GM20431 (cell line): ENCODE results near the gene TRMT1.

ENCODE experiments used
- in situ Hi-C: fragments of 300-500 bp; cut with MseI, MboI; formaldehyde crosslinking; loops from one replicate; pipeline ENCODE4 v1.15.0; 2020; ENCODE audit warnings: low sequenced_read_pairs; ENCODE audit not compliant: unreplicated experiment

The TRMT1 gene

DNA sequence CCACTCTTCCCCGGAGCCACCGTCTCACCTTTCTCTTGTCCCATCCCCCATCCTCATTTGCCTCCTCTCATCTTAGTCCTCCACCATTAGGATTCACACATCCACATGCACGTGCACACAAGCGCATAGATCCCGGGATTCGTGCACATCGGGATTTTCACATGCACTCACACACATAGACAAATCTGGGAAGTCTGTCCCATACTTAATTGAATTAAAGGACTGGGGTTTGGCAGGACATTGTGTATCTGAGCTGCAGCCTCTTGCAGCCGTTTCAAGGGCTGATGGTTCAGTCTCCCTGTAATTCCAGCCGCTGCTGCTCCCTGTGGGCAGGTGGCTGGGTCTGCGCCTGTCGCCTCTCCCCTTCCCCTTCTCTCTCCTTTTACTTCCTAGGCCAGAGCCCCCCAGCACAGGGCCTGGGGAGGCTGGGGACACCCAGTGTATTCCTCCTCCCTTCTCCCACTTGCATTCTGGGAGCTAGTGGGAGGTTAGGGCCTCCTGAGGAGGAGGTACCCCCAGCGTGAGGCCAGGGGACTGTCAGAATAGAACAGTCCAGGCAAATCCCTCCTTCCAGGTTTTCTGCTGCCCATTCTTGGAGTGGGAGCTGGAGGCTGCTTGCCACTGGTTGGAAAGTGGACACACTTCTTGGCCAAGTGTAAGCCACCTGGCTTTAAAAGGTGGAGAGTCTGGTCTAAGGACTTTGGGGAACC is 57.4 kb downstream of the TRMT1 start:
- in situ Hi-C loops = no loop called here

DNA sequence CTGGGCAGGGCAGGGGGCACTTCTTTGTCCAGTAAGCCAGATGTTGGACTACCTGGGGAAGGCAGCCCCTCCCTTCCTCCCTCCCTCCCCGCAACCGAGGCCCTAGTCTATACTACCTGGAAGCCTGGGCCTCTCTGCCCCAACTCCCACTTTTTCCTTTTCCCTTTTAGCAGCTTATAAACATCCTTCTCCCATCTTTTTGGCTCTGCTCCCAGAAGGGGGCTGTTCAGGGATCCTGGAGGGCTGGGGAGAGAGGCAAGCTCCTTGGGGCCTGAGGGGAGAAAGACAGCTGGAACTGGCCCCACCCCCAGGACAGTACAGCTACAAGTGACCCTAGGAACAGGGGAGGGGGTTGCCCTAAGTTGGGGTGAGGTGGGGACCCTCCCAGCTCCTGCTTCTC is 58.8 kb downstream of the TRMT1 start:
- in situ Hi-C loops = no loop called here

DNA sequence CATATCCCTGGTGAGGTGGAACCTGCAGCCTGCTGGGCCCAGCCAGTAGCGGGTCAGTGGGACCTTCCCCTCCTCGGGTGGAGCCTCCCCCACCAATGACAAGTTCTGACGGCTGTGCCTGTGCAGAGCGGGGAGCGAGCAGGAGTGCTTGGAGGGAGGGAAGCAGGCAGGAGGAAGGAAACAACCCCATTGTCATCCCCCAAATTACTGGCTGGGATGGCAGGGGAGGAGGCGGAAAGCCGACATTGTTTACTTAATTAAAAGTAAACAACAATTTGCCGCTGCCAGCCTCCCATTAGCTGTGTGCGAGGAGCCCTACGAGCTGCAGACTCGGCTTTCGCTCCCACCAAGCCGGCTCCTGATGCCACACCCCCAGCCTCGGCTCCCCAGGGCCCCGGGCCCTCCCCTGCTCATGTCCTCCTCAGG is 59.4 kb downstream of the TRMT1 start:
- in situ Hi-C loops = no loop called here

DNA sequence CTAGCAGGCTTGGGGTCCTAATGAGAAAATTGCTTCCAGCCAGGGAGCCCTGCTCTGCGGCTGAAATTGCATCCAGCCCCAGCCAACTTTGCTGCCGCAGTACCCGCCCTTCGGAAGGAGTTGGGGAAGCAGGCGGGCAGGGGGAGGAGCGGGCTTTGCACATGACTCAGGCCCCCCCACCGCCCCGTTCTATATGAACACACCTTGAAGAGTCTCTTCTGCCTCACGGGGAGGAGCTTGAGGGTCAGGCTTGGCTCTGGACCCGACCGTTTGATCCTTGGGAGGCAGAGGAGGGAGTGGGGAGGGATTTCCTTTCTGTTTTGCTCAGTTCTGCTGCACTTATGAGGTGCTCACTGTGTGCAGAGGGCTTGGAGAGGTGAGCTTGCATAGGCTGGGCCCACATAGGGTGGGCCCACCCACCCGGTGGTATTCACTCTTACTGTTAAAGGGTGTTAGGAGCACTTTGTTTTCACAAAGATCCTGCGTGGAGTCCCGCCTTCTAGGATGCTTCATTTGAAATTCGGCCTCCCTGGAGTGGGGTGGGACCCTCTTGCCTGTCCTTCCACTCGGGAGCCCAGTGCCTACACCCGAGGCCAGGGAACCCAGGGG is 60.4 kb downstream of the TRMT1 start:
- in situ Hi-C loops = no loop called here

DNA sequence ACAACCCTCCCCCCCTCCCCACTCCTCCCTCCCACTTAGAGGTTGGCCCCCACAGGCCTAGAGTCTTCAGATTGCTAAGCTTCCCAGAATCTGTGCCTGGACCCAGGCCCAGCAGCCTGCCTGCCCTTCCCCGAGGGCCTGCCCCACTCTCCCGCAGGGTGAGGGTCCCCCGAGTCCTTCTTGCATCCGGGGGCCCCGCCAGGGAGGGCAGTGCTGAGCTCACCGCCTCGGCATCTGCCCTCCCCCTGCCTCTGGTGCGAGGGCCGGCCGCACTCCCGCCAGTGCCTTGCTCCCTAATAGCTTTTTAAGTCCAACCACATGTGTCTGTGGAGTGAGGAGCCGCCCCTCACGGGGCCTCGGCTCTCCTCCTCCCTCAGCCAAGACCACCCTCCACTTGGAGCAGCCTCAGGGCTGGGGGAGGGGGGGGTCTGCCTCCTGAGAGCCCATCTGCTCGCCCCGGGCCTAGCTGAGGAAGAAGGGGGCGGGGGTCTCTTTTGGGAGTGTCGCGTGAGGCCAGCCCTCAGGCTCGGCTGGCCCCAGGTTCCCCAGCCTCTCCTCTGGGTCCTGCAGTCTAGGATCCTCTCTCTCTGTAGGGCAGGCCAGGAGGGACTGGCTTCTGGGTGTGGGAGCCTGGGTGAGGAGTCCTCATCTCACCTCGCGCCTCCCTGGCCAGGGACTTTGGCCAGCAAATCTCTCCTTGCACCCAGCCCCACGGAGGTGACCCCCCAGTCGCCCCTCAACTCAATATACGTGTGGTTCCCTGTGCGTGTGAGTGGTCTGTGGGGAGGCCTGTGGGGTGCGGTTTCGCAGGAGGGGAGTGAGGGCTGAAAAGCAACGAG is 61.1 kb downstream of the TRMT1 start:
- in situ Hi-C loops = no loop called here
